ENCODE data around the gene VILL.

The VILL gene

GRCh38 chr3:38026856-38027255 lies 36.3 kb downstream of the VILL start:
- in situ Hi-C loops (cut with HindIII; ENCODE audit: low sequenced_read_pairs) = no loop called here
- TF ChIP-seq CTCF (IDR thresholded peaks at IDR 0.05; ENCODE audit: low read depth, low read length, missing control alignments) = no peak
- no peak for DNase-seq (ENCODE audit: low read depth)
- H3K4me3 ChIP-seq (ENCODE audit: low read depth, low read length) = no peak overlapping the region

- in situ Hi-C loops (cut with HindIII; ENCODE audit: low sequenced_read_pairs) = no loop called here
- H3K4me3 ChIP-seq (ENCODE audit: low read depth, low read length) = no peak overlapping the region
- DNase-seq (ENCODE audit: low read depth) = no peak
- no peak for TF ChIP-seq CTCF (IDR thresholded peaks at IDR 0.05; ENCODE audit: low read depth, low read length, missing control alignments)
Observed at GRCh38 chr3:38027466-38028465, 37.2 kb downstream of the VILL start.

GRCh38 chr3:38028621-38029361 lies 38.2 kb downstream of the VILL start:
- H3K4me3 ChIP-seq (ENCODE audit: low read depth, low read length) = peak overlapping the region; percentile 61
- DNase-seq (ENCODE audit: low read depth) = no peak
- TF ChIP-seq CTCF (IDR thresholded peaks at IDR 0.05; ENCODE audit: low read depth, low read length, missing control alignments) = no peak
- in situ Hi-C loops (cut with HindIII; ENCODE audit: low sequenced_read_pairs) = no loop called here

- in situ Hi-C loops (cut with HindIII; ENCODE audit: low sequenced_read_pairs) = no loop called here
- no peak for TF ChIP-seq CTCF (IDR thresholded peaks at IDR 0.05; ENCODE audit: low read depth, low read length, missing control alignments)
- H3K4me3 ChIP-seq (ENCODE audit: low read depth, low read length) = peak within 1 kb of the TSS; percentile 61
- DNase-seq (ENCODE audit: low read depth) = no peak
Observed at GRCh38 chr3:38029400-38030125, 39.0 kb downstream of the VILL start, which contains the start of gene PLCD1. PLCD1 (minus strand) TSS chr3:38029642; CDS start chr3:38029539, 103 bp downstream.

GRCh38 chr3:38030126-38031021 lies 39.8 kb downstream of the VILL start:
- in situ Hi-C loops (cut with HindIII; ENCODE audit: low sequenced_read_pairs) = no loop called here
- H3K4me3 ChIP-seq (ENCODE audit: low read depth, low read length) = peak overlapping the region; percentile 61
- DNase-seq (ENCODE audit: low read depth) = no peak
- no peak for TF ChIP-seq CTCF (IDR thresholded peaks at IDR 0.05; ENCODE audit: low read depth, low read length, missing control alignments)

Data from astrocyte of the cerebellum (primary cell).